HG03469 (cell line): ENCODE measurements around the gene NKD2.
"Not testable (repeated sequence)": the region's sequence is repeated elsewhere in the genome, so short reads cannot be mapped to it uniquely, and the experiment has no call there.

Source experiments
- ATAC-seq: cut with Tn5 transposase; IDR thresholded peaks from one replicate; pipeline ENCODE4 v1.9.1; 2021; ENCODE audit warnings: mild to moderate bottlenecking, moderate library complexity, moderate number of reproducible peaks; ENCODE audit not compliant: unreplicated experiment

NKD2 gene

GRCh38 chr5:1012313-1012841, 3.8 kb downstream of the NKD2 start:
- ATAC-seq = no peak

- ATAC-seq = no peak
Measured at GRCh38 chr5:1012900-1013237, 4.3 kb downstream of the NKD2 start.

GRCh38 chr5:1013238-1013947, 4.8 kb downstream of the NKD2 start:
- no peak for ATAC-seq

GRCh38 chr5:1013948-1014301, 5.3 kb downstream of the NKD2 start:
- no peak for ATAC-seq

GRCh38 chr5:1014346-1014745, 5.7 kb downstream of the NKD2 start:
- no peak for ATAC-seq

GRCh38 chr5:1014781-1015221, 6.2 kb downstream of the NKD2 start:
- no peak for ATAC-seq

- ATAC-seq = no peak
Measured at GRCh38 chr5:1015507-1015906, 6.9 kb downstream of the NKD2 start.

GRCh38 chr5:1016036-1016435, 7.4 kb downstream of the NKD2 start:
- no peak for ATAC-seq

- no peak for ATAC-seq
Measured at GRCh38 chr5:1016476-1016875, 7.9 kb downstream of the NKD2 start.

GRCh38 chr5:1017056-1017455, 8.5 kb downstream of the NKD2 start:
- no peak for ATAC-seq

GRCh38 chr5:1017691-1018455, 9.3 kb downstream of the NKD2 start:
- no peak for ATAC-seq

GRCh38 chr5:1018596-1018995, 10.0 kb downstream of the NKD2 start:
- ATAC-seq = no peak

GRCh38 chr5:1019001-1019905, 10.7 kb downstream of the NKD2 start:
- no peak for ATAC-seq

- ATAC-seq = no peak
Measured at GRCh38 chr5:1020452-1020961, 11.9 kb downstream of the NKD2 start.

GRCh38 chr5:1021136-1021968, 12.8 kb downstream of the NKD2 start:
- no peak for ATAC-seq

- ATAC-seq = not testable (repeated sequence)
Measured at GRCh38 chr5:1021969-1022336, 13.4 kb downstream of the NKD2 start.

GRCh38 chr5:1026700-1027621, 18.4 kb downstream of the NKD2 start:
- no peak for ATAC-seq

GRCh38 chr5:1027631-1028441, 19.2 kb downstream of the NKD2 start:
- ATAC-seq = no peak
